ENCODE data around the gene MAMDC4.
A peak's percentile ranks its signal among the peaks of the same experiment; 100 is the strongest.
"Not testable (repeated sequence)": the region's sequence is repeated elsewhere in the genome, so short reads cannot be mapped to it uniquely, and the experiment has no call there.

The MAMDC4 gene

GRCh38 chr9:136838314-136839228, 13.6 kb upstream of the MAMDC4 start:
- no peak for DNase-seq (ENCODE audit: low spot score)

- DNase-seq (ENCODE audit: low spot score) = no peak
Measured at GRCh38 chr9:136839229-136840139, 12.7 kb upstream of the MAMDC4 start.

GRCh38 chr9:136840140-136840876, 11.8 kb upstream of the MAMDC4 start:
- DNase-seq (ENCODE audit: low spot score) = no peak

DNA sequence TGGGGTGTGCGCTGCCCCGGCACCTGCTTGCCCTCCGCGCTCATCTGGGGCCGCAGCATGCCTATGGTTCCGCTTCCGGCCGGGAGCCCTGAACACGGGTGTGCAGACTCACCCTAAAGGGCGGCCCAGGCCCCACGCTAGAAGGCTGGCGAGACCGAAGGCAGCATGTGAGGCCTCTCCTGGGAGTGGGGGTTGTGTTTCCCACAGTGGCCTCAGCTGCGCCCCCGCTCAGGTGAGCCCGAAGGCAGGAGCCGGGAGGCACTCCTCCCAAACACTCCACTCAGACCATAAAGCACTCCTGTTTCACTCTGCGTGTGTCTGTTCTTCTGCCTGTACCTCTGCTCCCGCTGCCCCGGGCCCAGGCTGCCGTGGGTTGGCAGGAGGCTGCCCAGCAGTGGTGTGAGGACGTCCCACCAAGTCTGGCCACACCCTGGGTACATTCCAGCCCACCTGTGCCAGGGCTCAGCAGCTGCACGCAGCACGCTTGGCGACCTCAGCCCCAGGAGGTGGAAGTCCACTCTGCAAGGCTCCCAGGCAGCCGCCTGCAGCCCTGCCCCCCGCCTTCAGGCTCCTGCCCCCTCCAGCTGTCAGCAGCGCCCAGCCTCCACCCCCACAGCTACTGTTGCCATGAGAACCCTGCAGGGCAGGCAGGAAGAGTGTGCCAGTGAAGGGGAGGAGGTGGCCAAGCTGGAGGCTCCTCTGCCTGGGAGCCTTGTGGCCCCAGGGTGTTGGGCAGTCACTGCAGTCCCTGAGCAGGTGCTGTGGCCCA, 11.1 kb upstream of the MAMDC4 start:
- DNase-seq (ENCODE audit: low spot score) = peak; percentile 65

DNA sequence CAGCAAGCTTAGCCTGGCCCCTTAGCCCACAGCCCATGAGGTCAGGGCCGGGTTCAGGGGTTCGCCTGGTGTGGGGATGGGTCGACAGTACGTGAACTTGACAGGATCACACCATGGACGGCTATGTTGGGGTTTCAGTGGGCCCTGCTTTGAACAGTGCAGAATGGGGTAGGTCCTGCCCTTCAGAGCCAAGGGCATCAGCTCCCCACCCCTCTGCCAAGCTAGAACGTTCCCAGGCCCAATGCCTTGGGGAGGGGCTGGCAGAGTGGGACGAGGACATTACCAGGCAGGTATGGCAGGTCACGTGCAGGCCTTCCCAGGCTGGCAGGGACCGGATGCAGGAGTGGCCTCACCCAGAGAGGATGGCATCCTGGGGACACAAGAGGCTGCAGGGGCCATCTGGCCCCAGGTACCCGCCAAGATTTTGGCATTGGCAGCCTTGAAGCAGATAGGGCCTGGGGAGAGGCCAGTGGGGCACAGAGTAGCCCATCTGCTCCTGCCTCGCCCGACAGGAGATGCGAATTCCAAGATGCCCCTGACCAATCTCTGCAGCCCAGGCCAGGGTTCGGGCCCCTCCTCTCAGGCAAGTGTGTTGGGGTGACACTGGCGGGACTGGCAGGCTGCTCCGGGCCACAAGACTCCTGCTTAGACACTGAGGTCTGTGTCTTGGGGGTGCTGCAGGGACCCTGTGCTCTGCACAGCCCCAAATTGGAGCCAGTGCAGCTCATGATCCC, 10.3 kb upstream of the MAMDC4 start:
- DNase-seq (ENCODE audit: low spot score) = not testable (repeated sequence)

- DNase-seq (ENCODE audit: low spot score) = peak; percentile 86
Measured at GRCh38 chr9:136842380-136842948, 9.7 kb upstream of the MAMDC4 start, which contains the start of gene AJM1. TSS of gene AJM1 (plus strand) at chr9:136842478. CDS start at chr9:136844415, 1,937 bp downstream.

DNA sequence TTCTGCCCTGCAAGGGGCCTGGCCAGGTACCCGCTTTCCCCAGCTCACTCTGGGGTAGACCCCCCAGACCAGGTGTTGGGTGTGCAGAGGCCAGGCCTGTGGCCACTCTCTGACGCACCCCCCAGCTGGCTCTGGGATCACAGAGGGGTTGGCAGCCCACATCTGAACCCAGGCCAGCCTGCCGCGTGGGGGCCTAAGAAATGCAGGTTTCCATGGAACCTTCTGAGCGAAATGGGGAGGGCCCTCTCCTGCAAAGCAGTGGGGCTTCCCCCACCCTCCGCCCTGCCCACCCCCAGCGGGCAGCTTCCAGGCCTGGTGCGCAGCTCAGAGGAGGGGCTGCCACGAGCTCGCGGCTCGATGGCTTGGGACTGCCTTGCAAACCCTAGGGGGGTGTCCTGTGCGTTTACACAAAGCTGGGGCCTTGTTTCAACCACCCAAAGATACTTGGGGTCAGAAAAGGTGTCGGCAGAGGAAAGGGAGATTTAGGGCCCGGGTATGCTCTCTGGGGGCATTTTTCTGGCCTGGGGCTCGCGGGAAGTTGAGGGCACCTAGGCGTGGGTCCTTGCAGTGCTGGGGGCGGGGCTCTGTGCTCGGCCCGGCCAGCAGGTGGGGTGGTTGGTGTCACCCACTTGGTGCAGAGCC, 8.9 kb upstream of the MAMDC4 start:
- not testable (repeated sequence) for DNase-seq (ENCODE audit: low spot score)

DNA sequence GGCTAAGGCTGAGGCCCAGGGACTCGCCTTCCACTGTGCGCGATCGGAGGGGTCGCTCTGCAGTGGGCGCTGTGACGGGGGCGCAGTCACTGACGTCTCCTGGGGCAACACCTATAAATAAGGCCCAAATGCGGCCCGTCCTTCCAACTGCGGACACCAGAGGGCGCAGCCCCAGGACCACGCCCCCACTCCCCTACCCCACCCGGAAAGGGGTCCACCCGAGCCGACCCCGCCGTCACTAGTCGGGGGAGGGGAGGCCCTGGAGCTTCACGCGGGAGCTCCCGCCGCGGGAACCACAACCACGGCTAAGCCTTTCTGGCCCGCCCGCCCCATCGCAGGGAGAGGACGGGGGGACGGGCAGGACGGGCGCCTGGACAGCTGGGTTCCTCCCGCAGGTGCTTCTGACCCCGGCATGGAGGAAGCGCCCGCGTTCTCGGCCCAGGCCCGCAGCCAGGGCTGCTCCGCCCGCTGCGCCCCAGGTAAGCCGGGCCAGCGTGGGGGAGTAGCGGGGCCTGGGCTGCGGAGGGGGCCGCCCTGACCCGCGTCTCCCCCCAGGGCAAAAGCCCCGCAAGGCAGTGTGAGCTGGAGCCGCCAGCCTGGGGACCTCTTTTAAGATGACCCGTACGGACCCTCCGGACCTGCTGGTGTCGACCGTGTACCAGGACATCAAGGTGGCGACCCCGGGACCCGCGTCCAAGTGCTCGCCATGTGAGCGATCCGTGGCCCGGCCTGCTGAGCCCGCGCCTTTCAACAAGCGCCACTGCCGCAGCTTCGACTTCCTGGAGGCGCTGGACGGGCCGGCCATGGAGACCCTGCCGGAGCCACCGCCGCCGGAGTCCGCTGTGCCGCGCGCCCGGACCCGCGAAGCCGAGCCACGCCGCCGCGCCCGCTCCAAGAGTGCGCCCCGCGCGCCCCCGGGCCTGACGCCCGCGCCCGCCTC, 8.1 kb upstream of the MAMDC4 start:
- DNase-seq (ENCODE audit: low spot score) = not testable (repeated sequence)

DNA sequence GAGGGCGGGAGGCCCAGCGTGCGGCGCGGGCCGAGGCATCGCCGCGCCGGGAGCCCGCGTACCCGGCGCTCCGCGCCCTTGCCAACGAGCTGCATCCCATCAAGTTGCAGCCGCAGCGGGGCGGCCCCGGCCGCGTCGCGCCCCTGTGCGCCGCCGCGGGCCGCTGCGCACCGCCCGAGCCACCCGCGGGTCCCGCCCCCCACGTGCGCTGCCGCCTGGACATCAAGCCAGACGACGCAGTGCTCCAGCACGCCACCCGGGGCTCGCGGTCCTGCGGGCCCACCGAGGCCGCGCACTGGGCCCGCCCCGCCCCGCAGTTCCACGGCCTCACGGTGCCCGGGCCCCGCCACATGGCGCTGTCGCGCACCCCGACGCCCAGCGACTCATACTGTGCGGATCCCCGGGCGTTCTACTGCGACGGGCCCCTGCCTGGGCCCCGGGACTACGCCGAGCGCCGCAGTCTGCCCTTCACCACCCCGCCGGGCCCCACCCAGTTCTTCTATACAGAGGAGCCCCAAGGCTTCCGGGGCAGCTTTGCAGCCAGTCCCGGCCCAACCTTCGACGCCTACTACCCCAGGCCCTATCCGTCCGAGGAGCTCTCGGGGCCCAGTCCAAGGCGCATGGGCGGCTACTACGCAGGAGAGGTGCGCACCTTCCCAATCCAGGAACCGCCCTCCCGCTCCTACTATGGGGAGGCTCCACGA, 7.2 kb upstream of the MAMDC4 start:
- no peak for DNase-seq (ENCODE audit: low spot score)

DNA sequence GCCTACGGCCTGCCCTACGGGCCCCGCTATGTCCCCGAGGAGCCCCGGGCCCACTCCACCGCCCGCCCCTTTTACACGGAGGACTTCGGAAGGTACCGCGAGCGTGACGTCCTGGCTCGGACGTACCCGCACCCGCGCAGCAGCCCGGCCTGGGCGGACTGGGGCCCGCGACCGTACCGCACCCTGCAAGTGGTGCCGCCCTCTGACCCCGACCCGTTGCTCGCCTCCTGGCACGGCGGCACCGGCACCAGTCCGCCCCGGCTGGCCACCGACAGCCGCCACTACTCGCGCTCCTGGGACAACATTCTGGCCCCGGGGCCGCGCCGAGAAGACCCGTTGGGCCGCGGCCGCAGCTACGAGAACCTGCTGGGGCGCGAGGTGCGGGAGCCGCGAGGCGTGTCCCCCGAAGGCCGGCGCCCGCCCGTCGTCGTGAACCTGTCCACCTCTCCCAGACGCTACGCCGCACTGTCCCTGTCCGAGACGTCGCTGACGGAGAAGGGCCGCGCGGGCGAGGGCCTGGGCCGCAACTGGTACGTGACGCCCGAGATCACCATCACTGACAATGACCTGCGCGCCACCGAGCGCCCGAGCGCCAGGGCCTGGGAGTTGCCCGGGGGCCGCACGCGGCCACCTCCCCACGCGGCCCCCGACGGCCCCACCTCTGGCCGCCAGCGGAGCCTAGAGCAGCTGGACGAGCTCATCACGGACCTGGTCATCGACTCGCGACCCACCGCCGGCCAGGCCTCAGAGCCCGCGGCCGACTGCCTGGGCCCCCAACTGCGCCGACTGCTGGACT, 6.5 kb upstream of the MAMDC4 start:
- DNase-seq (ENCODE audit: low spot score) = no peak

- no peak for DNase-seq (ENCODE audit: low spot score)
Measured at GRCh38 chr9:136846376-136847087, 5.6 kb upstream of the MAMDC4 start.

GRCh38 chr9:136847088-136847825, 4.9 kb upstream of the MAMDC4 start:
- peak; percentile 55 for DNase-seq (ENCODE audit: low spot score)

DNA sequence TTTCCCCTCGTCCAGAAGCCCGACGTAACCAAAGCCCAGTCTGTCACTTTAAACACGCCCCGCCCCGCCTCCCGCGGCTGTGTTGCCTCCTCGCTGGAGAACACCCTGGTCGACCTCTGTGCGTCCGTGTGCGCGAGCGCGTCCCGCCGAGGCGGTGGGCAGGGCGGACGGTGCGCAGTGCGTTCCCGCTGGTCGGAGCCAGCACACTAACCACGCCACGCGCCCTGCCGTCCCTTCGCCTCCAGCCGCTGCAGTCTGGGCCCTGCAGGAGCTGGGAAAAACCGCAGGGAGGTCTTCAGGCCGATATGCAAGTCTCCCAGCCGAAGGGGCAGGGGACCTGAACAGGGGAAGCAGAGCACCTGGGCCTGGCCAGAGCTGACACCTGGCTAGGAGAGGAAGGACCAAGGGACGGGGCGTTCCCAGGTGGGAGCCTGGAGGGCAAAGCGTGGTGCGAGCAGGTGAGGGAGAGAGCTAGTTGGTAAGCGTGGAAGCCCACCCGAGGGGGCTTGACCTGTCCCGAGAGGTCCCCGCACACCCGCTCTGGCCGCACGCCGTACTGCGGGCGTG, 4.2 kb upstream of the MAMDC4 start:
- peak; percentile 85 for DNase-seq (ENCODE audit: low spot score)

GRCh38 chr9:136848393-136849037, 3.6 kb upstream of the MAMDC4 start:
- no peak for DNase-seq (ENCODE audit: low spot score)

Data from SK-N-DZ (cell line).